Mammary epithelial cell (primary cell): ENCODE measurements around the gene C1orf216.

Source experiments
- CTCF ChIP-seq, 2 donors: IDR thresholded peaks in 1 of 2; conservative IDR thresholded peaks in 1 of 2; 2 replicates each; pipeline ENCODE4 v1.5.1; 2011 to 2012; ENCODE audit warnings: inconsistent platforms in 2 of 2, low read length in 2 of 2, mild to moderate bottlenecking in 2 of 2, control low read depth in 1 of 2, low read depth in 1 of 2; ENCODE audit not compliant: insufficient read depth in 1 of 2; ENCODE audit errors: extremely low read depth in 1 of 2
- EZH2 ChIP-seq: IDR thresholded peaks from 2 replicates; pipeline ENCODE4 v1.6.1; 2012; ENCODE audit warnings: low read length, inconsistent platforms, borderline replicate concordance

GRCh38 chr1:35708952-35709351 lies 9.7 kb downstream of the C1orf216 start:
- no peak for TF ChIP-seq CTCF (conservative IDR thresholded peaks at IDR 0.05 in 1 of 2, IDR thresholded peaks at IDR 0.05 in 1 of 2; ENCODE audit: extremely low read depth in 1 of 2, insufficient read depth in 1 of 2, low read depth in 1 of 2, low read length in 2 of 2)
- TF ChIP-seq EZH2 = no peak
